AG09309 (cell line): Measurements from ENCODE around the gene SPAG16.

Experiments
- DNase-seq: peaks from one replicate; pipeline ENCODE4 v3.0.0-alpha.2; 2010; ENCODE audit warnings: low read depth
- H3K4me3 ChIP-seq: 2 replicates; pipeline ENCODE4 v1.5.1; 2011; ENCODE audit warnings: mild to moderate bottlenecking, low read depth, low read length, moderate library complexity; ENCODE audit not compliant: control insufficient read depth
- CTCF ChIP-seq: IDR thresholded peaks from 2 replicates; pipeline ENCODE4 v1.5.1; 2011; ENCODE audit warnings: mild to moderate bottlenecking, low read depth, low read length, inconsistent platforms; ENCODE audit not compliant: insufficient read depth, control insufficient read depth; ENCODE audit errors: missing control alignments

The SPAG16 gene

GRCh38 chr2:213241817-213242216 is 42.4 kb upstream of the SPAG16 start:
- no peak for DNase-seq
- H3K4me3 ChIP-seq, result no peak overlapping the region
- no peak for TF ChIP-seq CTCF

- no peak for TF ChIP-seq CTCF
- H3K4me3 ChIP-seq, result no peak overlapping the region
- DNase-seq, result no peak
These were observed 41.6 kb upstream of the SPAG16 start for GRCh38 chr2:213242653-213243052.

- TF ChIP-seq CTCF, result no peak
- DNase-seq, result no peak
- no peak overlapping the region for H3K4me3 ChIP-seq
These were observed 40.8 kb upstream of the SPAG16 start for GRCh38 chr2:213243189-213244044.

- TF ChIP-seq CTCF, result peak; percentile 72
- H3K4me3 ChIP-seq, result no peak overlapping the region
- DNase-seq, result no peak
These were observed 37.6 kb upstream of the SPAG16 start for GRCh38 chr2:213246497-213247281.

GRCh38 chr2:213247566-213247965 is 36.7 kb upstream of the SPAG16 start:
- no peak overlapping the region for H3K4me3 ChIP-seq
- TF ChIP-seq CTCF, result no peak
- no peak for DNase-seq

GRCh38 chr2:213248637-213249036 is 35.6 kb upstream of the SPAG16 start:
- H3K4me3 ChIP-seq, result no peak overlapping the region
- TF ChIP-seq CTCF, result no peak

More at GRCh38 chr2:213248637-213249036, 35.6 kb upstream of the SPAG16 start:
- DNase-seq, result no peak
